NCI-H1417 (cell line): ENCODE data around the gene ZNF783.
"Not testable (repeated sequence)": the region's sequence is repeated elsewhere in the genome, so short reads cannot be mapped to it uniquely, and the experiment has no call there.

Experiments used
- DNase-seq, 3 experiments: peaks; one replicate each; lab custom pipeline; 2025; lab: John Stamatoyannopoulos, UW

The ZNF783 gene

DNA sequence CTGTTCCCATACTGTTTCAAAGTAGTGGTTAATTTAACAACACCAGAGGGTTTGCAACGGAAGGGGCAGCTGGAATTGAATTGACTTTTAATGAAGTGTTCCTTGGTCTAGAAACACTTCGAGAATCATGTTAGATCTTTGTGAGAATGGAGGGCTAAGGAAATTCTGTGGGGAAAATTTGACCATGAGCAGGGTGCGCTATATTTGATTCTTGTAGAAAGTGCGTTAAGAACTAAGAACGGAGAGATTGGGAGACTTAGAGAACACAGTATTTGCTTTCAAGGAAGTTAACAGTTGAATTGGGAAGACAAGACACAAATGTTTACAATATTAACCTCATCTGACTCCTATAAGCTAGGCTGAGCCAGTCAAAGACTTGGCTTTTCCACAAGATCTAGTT, 21.4 kb upstream of the ZNF783 start:
- DNase-seq: no peak

- DNase-seq: no peak
Measured at GRCh38 chr7:149241696-149242095, 20.3 kb upstream of the ZNF783 start.

DNA sequence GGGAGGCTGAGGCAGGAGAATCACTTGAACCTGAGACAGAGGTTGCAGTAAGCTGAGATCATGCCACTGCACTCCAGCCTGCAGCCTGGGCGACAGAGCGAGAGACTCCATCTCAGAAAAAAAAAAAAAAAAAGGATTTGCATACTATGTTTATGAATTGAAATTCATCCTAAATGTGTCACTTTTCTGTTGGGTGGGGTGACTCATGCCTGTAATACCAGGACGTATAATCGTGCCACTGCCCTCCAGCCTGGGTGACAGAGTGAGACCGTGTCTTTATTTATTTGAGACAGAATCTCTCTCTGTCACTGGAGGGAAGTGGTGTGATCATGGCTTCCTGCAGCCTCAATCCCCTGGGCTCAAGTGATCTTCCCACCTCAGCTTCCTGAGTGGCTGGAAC, 16.8 kb upstream of the ZNF783 start:
- no peak for DNase-seq

DNA sequence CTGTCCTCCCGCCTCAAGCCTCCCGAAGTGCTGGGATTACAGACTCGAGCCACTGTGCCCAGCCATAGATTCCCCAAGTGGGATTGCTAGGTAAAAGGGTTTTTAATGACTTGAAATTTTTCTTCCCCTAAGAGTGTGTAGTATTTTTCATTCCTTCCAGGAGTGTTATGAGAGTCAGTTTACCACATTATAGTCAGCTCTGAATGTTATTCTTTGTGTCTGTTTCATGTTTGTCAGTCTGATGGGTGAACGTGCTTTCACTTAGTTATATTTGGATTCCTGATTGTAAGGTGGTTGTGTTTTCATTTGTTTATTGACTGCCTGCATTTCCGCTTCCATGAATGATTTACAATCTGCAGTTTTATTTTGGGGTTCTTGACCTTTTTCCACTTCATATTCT, 16.3 kb upstream of the ZNF783 start:
- DNase-seq: no peak

GRCh38 chr7:149248777-149249176, 13.2 kb upstream of the ZNF783 start:
- DNase-seq: no peak

- DNase-seq: not testable (repeated sequence)
Measured at GRCh38 chr7:149250151-149250550, 11.8 kb upstream of the ZNF783 start.

GRCh38 chr7:149251518-149251917, 10.5 kb upstream of the ZNF783 start:
- not testable (repeated sequence) for DNase-seq

GRCh38 chr7:149252378-149252777, 9.6 kb upstream of the ZNF783 start:
- DNase-seq: no peak

- DNase-seq: no peak
Measured at GRCh38 chr7:149253665-149254064, 8.3 kb upstream of the ZNF783 start.

DNA sequence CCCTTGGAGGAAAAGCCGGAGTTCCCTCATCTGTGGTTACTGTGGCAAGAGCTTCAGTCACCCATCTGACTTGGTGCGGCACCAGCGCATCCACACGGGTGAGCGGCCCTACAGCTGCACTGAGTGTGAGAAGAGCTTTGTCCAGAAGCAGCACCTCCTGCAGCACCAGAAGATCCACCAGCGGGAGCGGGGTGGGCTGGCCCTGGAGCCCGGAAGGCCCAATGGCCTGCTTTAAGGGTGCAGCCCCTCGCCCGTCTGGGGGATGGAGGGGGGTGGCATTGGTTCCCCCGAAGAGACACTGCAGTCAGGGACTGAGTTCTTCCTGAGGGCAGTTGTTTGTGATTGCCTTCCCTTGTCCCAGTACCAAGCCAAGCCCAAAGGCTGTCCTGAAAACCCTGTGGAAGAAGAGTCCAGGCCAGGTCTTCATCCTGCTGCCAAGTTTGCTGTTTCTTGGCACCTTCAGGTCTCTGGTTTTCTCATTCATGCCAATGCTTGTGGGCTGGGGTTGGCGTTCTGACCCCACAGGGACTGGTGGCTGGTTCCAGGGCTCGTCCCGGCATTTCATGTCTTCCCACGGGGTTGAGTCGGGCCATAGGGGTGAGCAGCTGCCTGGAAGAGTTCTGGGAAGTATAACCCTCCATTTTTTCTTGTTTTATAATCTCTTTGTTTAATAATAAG, 7.7 kb upstream of the ZNF783 start:
- DNase-seq: no peak

DNA sequence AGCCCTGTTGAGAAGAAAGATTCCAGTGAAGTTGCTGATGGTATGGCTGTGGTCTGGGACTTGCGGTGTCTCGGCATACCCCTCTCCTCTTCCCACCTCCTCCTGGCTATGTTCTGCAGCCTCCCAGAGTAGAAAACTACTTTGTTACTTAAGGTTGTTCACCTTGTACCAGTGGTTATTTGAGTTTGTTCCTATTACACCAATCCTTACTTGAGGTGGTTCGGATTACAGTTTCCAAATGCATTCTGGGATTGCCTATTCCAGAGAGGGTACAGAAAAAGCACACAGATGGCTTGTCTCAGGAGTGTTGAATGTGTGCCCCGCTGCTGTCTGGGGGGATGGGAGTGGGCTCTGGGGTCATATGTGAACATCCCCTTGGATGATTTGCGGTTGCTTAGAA, 6.8 kb upstream of the ZNF783 start:
- DNase-seq: no peak

DNA sequence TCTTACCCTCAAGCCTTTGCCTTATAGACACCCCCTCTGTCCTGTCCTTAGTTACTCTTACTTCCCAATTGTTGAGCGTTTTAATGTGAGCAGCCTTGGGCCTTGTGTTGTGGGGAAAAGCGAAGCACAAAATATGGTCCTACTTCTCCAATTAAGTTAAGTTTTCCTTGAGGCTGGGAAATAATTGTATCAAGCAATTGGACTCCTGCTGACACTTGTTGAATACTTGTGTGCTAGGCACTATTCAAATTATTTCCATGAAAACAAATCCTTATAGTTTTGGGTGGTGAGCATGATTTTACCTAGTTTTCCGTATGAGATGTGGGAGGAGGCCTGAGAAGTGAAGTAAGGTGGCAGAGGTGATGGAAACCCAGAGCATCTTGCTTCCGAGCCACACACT, 5.4 kb upstream of the ZNF783 start:
- no peak for DNase-seq

DNA sequence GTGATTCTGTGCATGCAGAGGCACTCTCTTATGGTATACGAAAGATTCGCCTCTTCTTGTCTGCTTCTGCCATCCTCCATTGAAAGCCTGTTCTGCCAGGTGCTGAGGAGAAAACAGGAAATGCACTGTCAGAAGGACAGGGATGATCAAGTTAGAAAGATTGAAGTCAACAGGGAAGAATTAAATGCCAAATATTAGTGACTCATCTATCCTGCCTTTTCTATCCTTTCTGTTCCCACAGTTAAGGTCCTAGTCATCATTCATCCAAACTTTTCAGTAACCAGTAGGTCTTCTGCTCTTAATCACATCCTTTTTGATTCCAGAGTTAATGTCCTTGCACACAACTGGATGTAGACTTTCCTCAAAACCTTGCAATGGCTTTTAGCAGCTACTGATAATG, 4.8 kb upstream of the ZNF783 start:
- no peak for DNase-seq

DNA sequence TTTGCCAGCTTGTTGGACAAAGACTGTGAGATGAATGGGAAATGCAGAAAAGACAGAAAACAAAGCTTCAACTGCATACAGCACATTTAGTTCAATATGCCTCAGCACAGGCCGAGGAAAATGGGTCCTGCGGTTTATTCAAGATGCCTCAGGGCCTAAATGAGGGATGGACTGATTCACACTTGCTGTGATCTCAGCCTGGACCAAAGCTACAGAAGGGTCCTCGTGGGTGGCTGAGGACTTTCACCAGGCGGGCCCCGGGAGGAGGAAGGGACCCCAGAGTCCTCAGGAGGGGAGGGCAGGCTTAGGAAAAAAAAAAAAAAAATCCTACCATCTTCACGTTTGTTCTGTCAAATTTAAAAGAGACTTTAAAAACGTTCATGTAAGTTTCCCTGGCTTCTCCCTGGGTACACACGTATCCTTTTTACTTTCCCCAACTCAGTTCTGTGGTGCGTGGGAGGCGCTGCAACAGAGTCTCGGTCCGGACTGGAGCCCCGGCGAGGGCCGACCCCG, 624 bp upstream of the ZNF783 start:
- peak in 1 of 3 experiments; percentile 73 for DNase-seq

DNA sequence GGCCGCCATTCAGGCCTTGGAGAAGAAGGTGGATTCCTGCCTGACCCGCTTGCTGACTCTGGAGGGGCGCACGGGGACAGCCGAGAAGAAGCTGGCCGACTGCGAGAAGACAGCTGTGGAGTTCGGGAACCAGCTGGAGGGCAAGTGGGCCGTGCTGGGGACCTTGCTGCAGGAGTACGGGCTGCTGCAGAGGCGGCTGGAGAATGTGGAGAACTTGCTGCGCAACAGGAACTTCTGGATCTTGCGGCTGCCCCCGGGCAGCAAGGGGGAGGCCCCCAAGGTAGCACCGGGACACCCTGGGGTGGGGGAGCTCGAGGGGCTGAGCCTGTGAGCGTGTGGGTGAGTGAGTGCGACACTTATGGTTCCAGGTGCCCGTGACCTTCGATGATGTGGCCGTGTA, 4.5 kb downstream of the ZNF783 start:
- DNase-seq: no peak

DNA sequence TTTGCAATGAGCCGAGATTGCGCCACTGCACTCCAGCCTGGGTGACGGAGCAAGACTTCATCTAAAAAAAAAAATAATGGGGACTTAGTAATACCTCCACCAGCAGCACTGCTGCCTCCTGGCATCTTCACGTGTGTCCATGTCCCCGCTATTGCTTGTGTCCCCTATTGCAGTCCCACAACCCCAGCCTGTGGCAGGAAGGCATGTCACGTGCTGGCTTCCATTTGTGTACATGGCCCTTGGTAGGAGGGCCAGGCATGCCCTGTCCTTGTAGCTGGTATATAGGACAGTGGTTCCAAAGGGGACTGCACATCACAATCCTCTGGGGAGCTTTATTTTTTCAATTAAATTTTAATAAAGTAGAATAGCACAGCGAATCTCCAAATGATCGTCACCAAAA, 5.7 kb downstream of the ZNF783 start:
- no peak for DNase-seq

GRCh38 chr7:149274424-149274823, 12.4 kb downstream of the ZNF783 start:
- not testable (repeated sequence) for DNase-seq

- no peak for DNase-seq
Measured at GRCh38 chr7:149277871-149278270, 15.9 kb downstream of the ZNF783 start.

GRCh38 chr7:149278396-149278795, 16.4 kb downstream of the ZNF783 start:
- DNase-seq: no peak

DNA sequence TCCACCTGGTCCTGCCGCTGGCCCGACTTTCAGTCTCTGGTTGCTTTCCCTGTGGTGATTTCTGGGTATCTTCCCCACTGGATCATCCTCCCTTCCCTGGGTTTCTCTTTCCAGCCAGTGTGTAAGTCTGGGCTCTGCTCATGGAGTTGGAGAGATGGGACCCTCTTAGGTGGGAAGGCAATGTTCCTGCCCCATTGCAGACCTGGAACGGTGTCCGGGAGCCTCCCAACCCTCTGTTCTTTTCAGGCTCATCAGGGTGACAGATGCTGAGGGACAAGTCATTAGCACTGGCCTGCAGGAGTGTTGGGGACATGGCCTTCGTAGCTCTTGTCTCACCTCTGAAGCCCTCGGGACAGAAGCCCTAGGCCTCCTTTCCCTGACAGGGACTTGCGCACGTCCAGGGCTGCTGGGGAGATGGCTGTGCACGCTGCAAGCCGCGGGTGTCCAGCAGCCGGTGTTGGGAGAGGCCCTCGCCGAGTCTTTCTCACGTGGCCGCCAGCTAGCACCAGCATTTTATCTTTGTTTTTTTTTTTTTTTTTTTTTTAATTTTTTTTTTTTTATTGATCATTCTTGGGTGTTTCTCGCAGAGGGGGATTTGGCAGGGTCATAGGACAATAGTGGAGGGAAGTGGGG, 17.2 kb downstream of the ZNF783 start:
- DNase-seq: no peak

DNA sequence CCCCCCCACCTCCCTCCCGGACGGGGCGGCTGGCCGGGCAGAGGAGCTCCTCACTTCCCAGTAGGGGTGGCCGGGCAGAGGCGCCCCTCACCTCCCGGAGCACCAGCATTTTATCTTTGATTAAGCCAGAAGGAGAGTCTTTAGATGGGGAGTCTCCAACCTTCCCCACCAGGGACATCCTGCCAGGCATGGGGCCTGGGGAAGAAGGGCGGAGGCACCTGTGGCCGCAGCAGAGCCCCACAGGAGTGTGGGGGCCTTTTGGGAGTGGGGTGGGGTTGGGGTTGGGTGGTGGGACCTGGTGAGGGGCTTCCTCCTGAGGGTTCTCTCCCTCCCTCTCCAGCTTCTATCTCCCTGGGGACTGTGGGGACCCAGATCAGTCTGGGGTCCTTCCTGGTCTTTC, 18.2 kb downstream of the ZNF783 start:
- DNase-seq: no peak

GRCh38 chr7:149280661-149281507, 18.9 kb downstream of the ZNF783 start:
- DNase-seq: no peak
